Mesendoderm (in vitro differentiated cells): ENCODE data around the gene TOR4A.

Experiments used
- DNase-seq: peaks from one replicate; pipeline ENCODE4 v3.0.0; 2013
- H2AK5ac ChIP-seq: 2 replicates; pipeline ENCODE4 v1.6.1; 2013; ENCODE audit warnings: low read length, inconsistent platforms
- H2BK120ac ChIP-seq: 2 replicates; pipeline ENCODE4 v1.6.1; 2013; ENCODE audit warnings: low read depth, mild to moderate bottlenecking, low read length, moderate library complexity, mixed read lengths
- H2BK15ac ChIP-seq: replicated peaks from 2 replicates; pipeline ENCODE4 v1.6.1; 2013; ENCODE audit warnings: low read depth, mild to moderate bottlenecking, moderate library complexity
- H2BK5ac ChIP-seq: 2 replicates; pipeline ENCODE4 v1.6.1; 2013; ENCODE audit warnings: low read length, inconsistent platforms
- H3K18ac ChIP-seq: 2 replicates; pipeline ENCODE4 v1.6.1; 2013; ENCODE audit warnings: mild to moderate bottlenecking, low read length, mixed read lengths
- H3K23ac ChIP-seq: one replicate; pipeline ENCODE4 v1.6.1; 2013; ENCODE audit warnings: low read length
- H3K27ac ChIP-seq: 2 replicates; pipeline ENCODE4 v1.5.1; 2013; ENCODE audit warnings: low read depth, mild to moderate bottlenecking, inconsistent platforms, low read length, moderate library complexity
- H3K27me3 ChIP-seq: 2 replicates; pipeline ENCODE4 v1.6.1; 2013; ENCODE audit warnings: low read length, control low read depth, mild to moderate bottlenecking, inconsistent platforms; ENCODE audit not compliant: insufficient read depth, poor library complexity
- H3K36me3 ChIP-seq: 2 replicates; pipeline ENCODE4 v1.6.1; 2013; ENCODE audit warnings: low read length, inconsistent platforms; ENCODE audit not compliant: control insufficient read depth, insufficient read depth
- H3K4ac ChIP-seq: one replicate; pipeline ENCODE4 v1.6.1; 2013; ENCODE audit warnings: low read depth, mild to moderate bottlenecking, low read length, moderate library complexity
- H3K4me1 ChIP-seq: 2 replicates; pipeline ENCODE4 v1.6.1; 2013; ENCODE audit warnings: low read depth, low read length, inconsistent platforms; ENCODE audit not compliant: control insufficient read depth
- H3K4me2 ChIP-seq: 2 replicates; pipeline ENCODE4 v1.6.1; 2013; ENCODE audit warnings: low read length
- H3K4me3 ChIP-seq: 2 replicates; pipeline ENCODE4 v1.5.1; 2013; ENCODE audit warnings: mild to moderate bottlenecking, low read length
- H3K56ac ChIP-seq: one replicate; pipeline ENCODE4 v1.6.1; 2013; ENCODE audit warnings: low read length
- H3K79me1 ChIP-seq: 2 replicates; pipeline ENCODE4 v1.6.1; 2013; ENCODE audit warnings: low read length, inconsistent platforms
- H3K79me2 ChIP-seq: 2 replicates; pipeline ENCODE4 v1.6.1; 2013; ENCODE audit warnings: mild to moderate bottlenecking, low read length; ENCODE audit not compliant: control insufficient read depth, insufficient read depth
- H3K9ac ChIP-seq: 2 replicates; pipeline ENCODE4 v1.6.1; 2013; ENCODE audit warnings: low read length, inconsistent platforms
- H4K5ac ChIP-seq: one replicate; pipeline ENCODE4 v1.6.1; 2013; ENCODE audit warnings: low read length
- H4K8ac ChIP-seq: one replicate; pipeline ENCODE4 v1.6.1; 2013; ENCODE audit warnings: low read depth, mild to moderate bottlenecking, control low read depth, low read length, moderate library complexity
- WGBS: extraction: QIAGEN DNeasy Blood & Tissue Kit; methylation state at CpG from one replicate; pipeline ENCODE4 v1.1.7; 2013; ENCODE audit warnings: low lambda C conversion rate, missing lambda C conversion rate; ENCODE audit not compliant: insufficient coverage; ENCODE audit errors: extremely low coverage; 5-methylcytosine and 5-hydroxymethylcytosine counted together

TOR4A gene

GRCh38 chr9:137330689-137331088 lies 53.2 kb downstream of the TOR4A start:
- no CpG with 5 or more reads among the region's 6 CpGs for WGBS
- no peak overlapping the region for H2AK5ac ChIP-seq
- H3K4me3 ChIP-seq: no peak overlapping the region
- no peak overlapping the region for H3K4ac ChIP-seq
- no peaks in the 10 kb centered on the region for H3K36me3 ChIP-seq
- no peak overlapping the region for H3K27ac ChIP-seq
- H2BK5ac ChIP-seq: no peak overlapping the region
- H3K56ac ChIP-seq: no peak overlapping the region
- H3K79me2 ChIP-seq: no peaks in the 10 kb centered on the region
- no peak overlapping the region for H2BK15ac ChIP-seq
- H3K79me1 ChIP-seq: no peaks in the 10 kb centered on the region
- no peak overlapping the region for H3K23ac ChIP-seq
- no peak overlapping the region for H2BK120ac ChIP-seq
- no peaks in the 10 kb centered on the region for H3K27me3 ChIP-seq
- H3K9ac ChIP-seq: no peak overlapping the region
- H3K4me1 ChIP-seq: no peaks in the 10 kb centered on the region
- no peak overlapping the region for H4K5ac ChIP-seq
- DNase-seq: no peak
- no peak overlapping the region for H4K8ac ChIP-seq
- H3K4me2 ChIP-seq: no peak overlapping the region
- no peak overlapping the region for H3K18ac ChIP-seq

DNA sequence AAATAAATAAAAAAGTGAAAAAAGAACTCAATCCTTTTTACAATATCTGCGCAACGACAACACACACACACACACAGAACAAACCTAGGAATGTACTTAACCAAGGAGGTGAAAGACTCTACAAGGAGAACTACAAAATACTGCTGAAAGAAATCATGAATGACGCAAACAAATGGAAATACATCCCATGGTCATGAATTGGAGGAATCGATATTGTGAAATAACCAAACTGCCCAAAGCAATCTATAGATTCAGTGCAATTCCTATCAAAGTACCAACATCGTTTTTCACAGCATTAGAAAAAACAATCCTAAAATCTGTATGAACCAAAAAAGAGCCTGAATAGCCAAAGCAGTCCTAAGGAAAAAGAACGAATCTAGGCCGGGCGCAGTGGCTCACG lies 54.4 kb downstream of the TOR4A start:
- H3K27me3 ChIP-seq: no peaks in the 10 kb centered on the region
- H2BK120ac ChIP-seq: no peak overlapping the region
- H3K18ac ChIP-seq: no peak overlapping the region
- no peak for DNase-seq
- no peak overlapping the region for H2BK15ac ChIP-seq
- H2BK5ac ChIP-seq: no peak overlapping the region
- H3K4me1 ChIP-seq: no peaks in the 10 kb centered on the region
- H3K36me3 ChIP-seq: no peaks in the 10 kb centered on the region
- no peak overlapping the region for H4K8ac ChIP-seq
- no peak overlapping the region for H3K27ac ChIP-seq
- H3K56ac ChIP-seq: no peak overlapping the region
- H3K9ac ChIP-seq: no peak overlapping the region
- H4K5ac ChIP-seq: no peak overlapping the region
- no peaks in the 10 kb centered on the region for H3K79me1 ChIP-seq
- no peak overlapping the region for H3K4ac ChIP-seq
- H3K4me3 ChIP-seq: no peak overlapping the region
- H3K23ac ChIP-seq: no peak overlapping the region
- no peak overlapping the region for H2AK5ac ChIP-seq
- H3K79me2 ChIP-seq: no peaks in the 10 kb centered on the region
- no peak overlapping the region for H3K4me2 ChIP-seq
- WGBS: no CpG with 5 or more reads among the region's 9 CpGs
